Activated naive CD4-positive, alpha-beta T cell treated with anti-CD3 and anti-CD28 coated beads for 36 hours (primary cell): ENCODE measurements around the gene TMEM191B. TPM values are rescaled to one million over a fixed set of nuclear protein-coding genes. Genes with fewer than 3 reads are reported as not detected.
"Not testable (repeated sequence)": the region's sequence is repeated elsewhere in the genome, so short reads cannot be mapped to it uniquely, and the experiment has no call there.

Source experiments
- CTCF ChIA-PET: fragments of 350-600 bp; sonication (Branson Sonifier 250); formaldehyde crosslinking; loops from one replicate; lab custom pipeline; 2021; ENCODE audit warnings: antibody characterized with exemption; lab: Charles Lee
- DNase-seq: peaks from one replicate; pipeline ENCODE4 v3.0.0-alpha.2; 2020
- H3K27ac Mint-ChIP-seq: one replicate; pipeline ENCODE4 v1.8.0; 2021; ENCODE audit warnings: mild to moderate bottlenecking, mixed read lengths
- H3K27me3 Mint-ChIP-seq: one replicate; pipeline ENCODE4 v1.8.0; 2021; ENCODE audit warnings: low read depth, mixed read lengths
- H3K36me3 Mint-ChIP-seq: one replicate; pipeline ENCODE4 v1.8.0; 2021; ENCODE audit warnings: low read depth, mixed read lengths
- H3K4me1 Mint-ChIP-seq: one replicate; pipeline ENCODE4 v1.8.0; 2021; ENCODE audit warnings: low read depth, mixed read lengths
- H3K4me3 Mint-ChIP-seq: one replicate; pipeline ENCODE4 v1.8.0; 2021; ENCODE audit warnings: mild to moderate bottlenecking, moderate library complexity, mixed read lengths
- H3K9me3 Mint-ChIP-seq: one replicate; pipeline ENCODE4 v1.8.0; 2021; ENCODE audit warnings: mixed read lengths
- intact Hi-C: fragments of 100-400 bp; cut with micrococcal nuclease; formaldehyde crosslinking; loops from one replicate; pipeline ENCODE4 v1.15.1; 2023
- total RNA-seq, 2 experiments: library from RNA; stranded (reverse); gene quantifications; one replicate each; pipeline ENCODE4 v1.2.3, GENCODE V29; 2021

Gene TMEM191B
- not detected for total RNA-seq

DNA sequence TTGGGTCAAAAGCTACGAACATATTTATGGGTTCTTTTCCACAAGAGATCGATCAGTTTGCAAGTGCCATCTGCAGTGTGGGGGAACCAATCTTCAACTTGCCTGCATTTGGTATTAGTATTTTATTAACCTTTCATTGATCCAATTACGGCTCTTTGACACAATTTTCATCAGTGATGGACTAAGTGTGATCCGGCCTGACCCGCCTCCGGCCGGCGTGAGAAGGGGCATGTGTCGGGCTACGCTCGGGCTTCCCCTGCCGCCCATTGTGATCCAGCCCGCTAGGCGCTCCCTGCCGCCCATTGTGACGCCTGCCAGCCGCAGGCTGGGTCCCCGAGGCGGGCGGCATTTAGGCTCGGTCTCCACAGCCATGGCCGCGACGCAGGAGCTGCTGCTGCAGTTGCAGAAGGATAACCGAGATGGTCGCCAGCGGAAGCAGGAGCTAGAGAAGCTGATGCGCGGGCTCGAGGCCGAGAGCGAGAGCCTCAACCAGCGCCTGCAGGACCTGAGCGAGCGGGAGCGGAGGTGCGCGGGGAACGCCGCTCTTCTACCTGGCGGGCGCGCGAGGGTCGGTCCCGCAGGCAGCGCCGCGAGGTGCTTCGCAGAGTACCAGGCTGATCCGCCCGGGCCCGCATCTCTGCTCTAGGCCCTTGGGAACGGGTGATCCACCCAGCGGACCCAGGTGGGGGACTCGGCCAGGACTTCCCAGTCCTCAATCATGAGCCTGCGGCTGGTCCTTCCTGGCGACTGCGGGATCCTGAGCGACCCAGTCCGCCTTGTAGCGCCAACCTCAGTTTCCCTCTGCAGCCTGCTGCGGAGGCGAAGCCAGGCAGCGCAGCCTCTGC, at the start of gene TMEM191B:
TSS of gene TMEM191B (plus strand) at position 51 of the 845 bp plus-strand sequence. CDS start at position 230, 179 bp downstream.
- H3K27me3 Mint-ChIP-seq, DNase-seq, H3K9me3 Mint-ChIP-seq, CTCF ChIA-PET, H3K27ac Mint-ChIP-seq, H3K4me1 Mint-ChIP-seq, H3K36me3 Mint-ChIP-seq, intact Hi-C loops, H3K4me3 Mint-ChIP-seq: not testable (repeated sequence)

- H3K27ac Mint-ChIP-seq, CTCF ChIA-PET, H3K36me3 Mint-ChIP-seq, DNase-seq, H3K27me3 Mint-ChIP-seq, H3K4me3 Mint-ChIP-seq, intact Hi-C loops, H3K9me3 Mint-ChIP-seq, H3K4me1 Mint-ChIP-seq: not testable (repeated sequence)
Observed at GRCh38 chr22:18496227-18496626, 31.4 kb upstream of the TMEM191B start.

DNA sequence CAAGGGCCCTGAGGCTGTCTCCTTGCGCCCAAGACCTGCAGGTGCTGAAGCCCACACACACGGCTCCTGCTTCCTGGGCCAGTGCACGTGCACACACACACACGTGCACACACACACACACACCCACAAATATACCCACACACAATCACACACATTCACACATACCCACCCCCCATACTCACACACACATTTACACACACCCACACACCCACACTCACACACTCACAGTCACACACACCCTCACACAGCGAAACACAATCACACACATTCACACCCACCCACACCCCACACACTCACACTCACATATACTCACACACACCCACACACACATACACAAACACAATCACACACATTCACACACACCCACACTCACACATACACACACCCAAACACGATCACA, 16.3 kb upstream of the TMEM191B start:
- H3K9me3 Mint-ChIP-seq, H3K36me3 Mint-ChIP-seq, H3K27ac Mint-ChIP-seq, intact Hi-C loops, CTCF ChIA-PET, H3K4me1 Mint-ChIP-seq, DNase-seq, H3K4me3 Mint-ChIP-seq, H3K27me3 Mint-ChIP-seq: not testable (repeated sequence)

DNA sequence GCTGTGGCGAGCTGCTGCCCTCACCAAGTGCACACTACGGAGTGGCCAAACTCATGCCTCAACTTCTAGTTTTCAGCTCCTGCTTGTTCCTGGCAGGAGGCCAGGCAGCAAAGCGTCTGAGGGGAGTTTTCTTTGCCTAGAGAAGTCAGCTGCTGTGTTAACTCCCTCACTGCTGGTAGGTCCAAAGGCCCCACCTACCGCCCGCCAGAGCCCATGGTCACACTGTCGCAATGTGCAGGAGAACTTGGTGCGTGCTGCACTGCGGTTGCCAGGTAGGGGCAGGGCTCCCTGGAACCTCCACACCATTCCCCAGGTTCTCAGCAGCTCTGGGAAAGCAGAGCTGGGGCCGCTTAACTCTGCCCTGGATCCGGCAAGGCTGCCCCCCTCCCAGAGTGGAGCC, 15.2 kb upstream of the TMEM191B start:
- H3K27ac Mint-ChIP-seq, H3K4me3 Mint-ChIP-seq, DNase-seq, CTCF ChIA-PET, H3K4me1 Mint-ChIP-seq, H3K27me3 Mint-ChIP-seq, H3K9me3 Mint-ChIP-seq, H3K36me3 Mint-ChIP-seq, intact Hi-C loops: not testable (repeated sequence)

DNA sequence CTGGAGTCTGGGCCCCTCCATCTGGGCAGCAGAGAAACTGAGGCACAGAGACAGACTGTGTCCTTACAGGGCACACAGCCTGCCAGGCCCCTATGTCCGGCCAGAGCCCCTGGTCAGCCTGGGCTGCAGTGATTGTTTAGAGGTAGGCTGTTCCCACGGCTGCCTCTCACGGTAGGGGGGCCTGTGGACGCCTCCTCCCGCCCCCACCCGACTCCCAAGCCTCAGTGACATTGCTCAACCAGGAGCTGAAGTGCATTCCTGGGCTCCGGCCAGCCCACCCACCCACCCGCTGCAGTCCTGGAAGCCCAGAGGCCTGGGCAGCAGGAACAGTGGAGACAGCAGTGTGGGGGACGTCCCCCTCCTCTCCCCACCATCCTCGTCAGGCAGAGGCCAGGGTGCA, 14.1 kb upstream of the TMEM191B start:
- H3K36me3 Mint-ChIP-seq, CTCF ChIA-PET, H3K9me3 Mint-ChIP-seq, H3K4me3 Mint-ChIP-seq, DNase-seq, intact Hi-C loops, H3K27ac Mint-ChIP-seq, H3K27me3 Mint-ChIP-seq, H3K4me1 Mint-ChIP-seq: not testable (repeated sequence)

DNA sequence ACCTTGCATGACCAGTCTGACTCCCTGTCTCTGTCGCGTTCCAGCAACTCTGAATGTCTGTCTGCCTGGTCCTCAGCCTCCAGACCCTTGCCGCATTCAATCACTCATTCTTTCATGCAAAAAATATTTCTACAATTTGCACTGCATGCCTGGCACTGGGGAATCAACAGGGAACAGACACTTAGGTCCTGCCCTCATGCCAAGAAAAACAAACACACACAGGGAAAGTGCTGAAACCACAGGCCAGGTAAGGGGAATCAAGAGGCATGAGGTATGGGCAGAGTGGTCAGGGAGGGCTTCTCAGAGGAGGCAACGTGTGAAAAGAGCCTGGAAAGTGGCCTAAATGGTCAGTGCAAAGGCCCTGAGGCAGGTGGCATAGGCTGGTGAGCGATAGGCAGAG, 9.5 kb upstream of the TMEM191B start, which contains the start of gene GGTLC3:
TSS of gene GGTLC3 (minus strand) at position 101 of the 400 bp plus-strand sequence. CDS start 264 bp downstream, outside the sequence.
- DNase-seq, intact Hi-C loops: not testable (repeated sequence)

GRCh38 chr22:18522762-18523161, 4.8 kb upstream of the TMEM191B start:
- intact Hi-C loops, H3K4me1 Mint-ChIP-seq, H3K36me3 Mint-ChIP-seq, H3K9me3 Mint-ChIP-seq, DNase-seq, H3K27ac Mint-ChIP-seq, H3K4me3 Mint-ChIP-seq, CTCF ChIA-PET, H3K27me3 Mint-ChIP-seq: not testable (repeated sequence)

More for the DNA sequence above, 9.5 kb upstream of the TMEM191B start, which contains the start of gene GGTLC3:
- H3K36me3 Mint-ChIP-seq, H3K27ac Mint-ChIP-seq, H3K9me3 Mint-ChIP-seq, H3K27me3 Mint-ChIP-seq, H3K4me3 Mint-ChIP-seq, CTCF ChIA-PET, H3K4me1 Mint-ChIP-seq: not testable (repeated sequence)

- H3K4me3 Mint-ChIP-seq, H3K4me1 Mint-ChIP-seq, intact Hi-C loops, H3K9me3 Mint-ChIP-seq, H3K27ac Mint-ChIP-seq, DNase-seq, H3K36me3 Mint-ChIP-seq, CTCF ChIA-PET, H3K27me3 Mint-ChIP-seq: not testable (repeated sequence)
Observed at GRCh38 chr22:18523328-18523727, 4.3 kb upstream of the TMEM191B start.

GRCh38 chr22:18528597-18529415, 1.2 kb downstream of the TMEM191B start:
- H3K4me3 Mint-ChIP-seq, intact Hi-C loops, H3K36me3 Mint-ChIP-seq, H3K27ac Mint-ChIP-seq, CTCF ChIA-PET, H3K27me3 Mint-ChIP-seq, H3K9me3 Mint-ChIP-seq, H3K4me1 Mint-ChIP-seq: not testable (repeated sequence)
- DNase-seq: peak; percentile 85

DNA sequence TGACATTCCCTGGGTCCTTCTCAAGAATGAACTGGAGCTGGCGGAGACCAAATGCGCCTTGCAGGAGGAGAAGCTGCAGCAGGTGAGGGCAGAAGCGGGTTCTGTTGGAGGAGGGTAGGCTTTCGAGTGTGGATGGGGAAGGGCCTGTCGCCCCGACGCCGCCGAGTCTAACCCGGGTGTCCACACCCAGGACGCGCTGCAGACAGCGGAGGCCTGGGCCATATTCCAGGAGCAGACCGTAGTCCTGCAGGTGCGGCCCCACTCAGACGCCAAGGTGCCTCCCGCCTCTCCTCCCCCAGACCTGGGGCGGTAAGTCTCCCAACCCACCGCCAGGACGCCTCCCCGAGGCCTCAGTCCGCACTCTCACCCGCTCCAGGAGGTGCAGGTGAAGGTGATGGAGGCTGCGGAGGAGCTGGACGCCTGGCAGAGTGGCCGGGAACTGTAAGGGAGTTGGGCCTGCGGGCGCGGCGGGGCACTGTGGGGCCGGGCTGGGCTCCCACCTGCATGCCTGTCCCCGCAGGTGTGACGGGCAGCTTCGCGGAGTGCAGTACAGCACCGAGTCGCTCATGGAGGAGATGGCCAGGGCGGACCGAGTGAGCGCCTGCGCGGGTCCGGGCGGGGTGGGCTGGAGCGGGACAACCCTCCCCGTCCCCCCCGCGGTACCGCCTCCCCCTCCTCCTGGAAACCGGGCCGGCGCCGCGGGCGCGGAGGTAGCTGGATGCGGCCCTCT, 2.0 kb downstream of the TMEM191B start:
- H3K27ac Mint-ChIP-seq, H3K9me3 Mint-ChIP-seq, CTCF ChIA-PET, intact Hi-C loops, DNase-seq, H3K4me3 Mint-ChIP-seq, H3K4me1 Mint-ChIP-seq, H3K36me3 Mint-ChIP-seq, H3K27me3 Mint-ChIP-seq: not testable (repeated sequence)

DNA sequence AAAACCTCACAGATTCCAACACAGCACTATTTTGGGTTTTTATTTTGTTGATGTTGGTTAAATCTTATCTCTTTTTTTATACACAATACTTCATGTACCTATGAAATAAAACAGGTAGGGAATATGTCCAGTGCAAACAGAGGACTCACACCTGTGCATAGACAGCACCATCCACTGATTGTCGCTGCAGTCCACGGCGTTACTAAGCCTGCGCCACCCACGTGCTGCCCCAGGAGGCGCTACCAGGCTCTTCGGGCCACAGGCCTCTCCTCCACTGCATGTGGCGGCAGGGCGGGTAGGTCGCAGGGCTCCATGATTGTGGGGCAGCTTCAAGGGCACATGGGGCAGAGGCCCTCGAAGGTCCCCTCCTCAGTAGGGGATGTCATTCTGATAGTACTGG, 6.0 kb downstream of the TMEM191B start:
- H3K4me3 Mint-ChIP-seq, H3K4me1 Mint-ChIP-seq, H3K27me3 Mint-ChIP-seq, DNase-seq, H3K36me3 Mint-ChIP-seq, H3K27ac Mint-ChIP-seq, intact Hi-C loops, CTCF ChIA-PET, H3K9me3 Mint-ChIP-seq: not testable (repeated sequence)

GRCh38 chr22:18534315-18534714, 6.7 kb downstream of the TMEM191B start:
- H3K4me3 Mint-ChIP-seq, CTCF ChIA-PET, H3K36me3 Mint-ChIP-seq, H3K27me3 Mint-ChIP-seq, H3K4me1 Mint-ChIP-seq, H3K9me3 Mint-ChIP-seq, intact Hi-C loops, H3K27ac Mint-ChIP-seq, DNase-seq: not testable (repeated sequence)
